T-helper 1 cell treated with Interleukin-12 subunit alpha and Interleukin-12 subunit beta and Interleukin-4 antibody, amounts not matched to agents 30 ng/mL and 1 ng/mL, for 36 hours (primary cell): ENCODE measurements around the gene LTB4R. TPM values are rescaled to one million over a fixed set of nuclear protein-coding genes. Genes with fewer than 3 reads are reported as not detected.
"Not testable (repeated sequence)": the region's sequence is repeated elsewhere in the genome, so short reads cannot be mapped to it uniquely, and the experiment has no call there.

Experiments
- intact Hi-C: fragments of 100-400 bp; cut with micrococcal nuclease; formaldehyde crosslinking; loops from one replicate; pipeline ENCODE4 v1.15.1; 2024
- total RNA-seq: library from RNA; stranded (reverse); gene quantifications from 2 replicates; pipeline ENCODE4 v1.2.3, GENCODE V29; 2022

The LTB4R gene
- total RNA-seq, 1 donor from 2014 or later, result 24.2 TPM

- intact Hi-C loops, result no loop called here
These were observed 5.3 kb downstream of the LTB4R start for GRCh38 chr14:24316597-24316950.

DNA sequence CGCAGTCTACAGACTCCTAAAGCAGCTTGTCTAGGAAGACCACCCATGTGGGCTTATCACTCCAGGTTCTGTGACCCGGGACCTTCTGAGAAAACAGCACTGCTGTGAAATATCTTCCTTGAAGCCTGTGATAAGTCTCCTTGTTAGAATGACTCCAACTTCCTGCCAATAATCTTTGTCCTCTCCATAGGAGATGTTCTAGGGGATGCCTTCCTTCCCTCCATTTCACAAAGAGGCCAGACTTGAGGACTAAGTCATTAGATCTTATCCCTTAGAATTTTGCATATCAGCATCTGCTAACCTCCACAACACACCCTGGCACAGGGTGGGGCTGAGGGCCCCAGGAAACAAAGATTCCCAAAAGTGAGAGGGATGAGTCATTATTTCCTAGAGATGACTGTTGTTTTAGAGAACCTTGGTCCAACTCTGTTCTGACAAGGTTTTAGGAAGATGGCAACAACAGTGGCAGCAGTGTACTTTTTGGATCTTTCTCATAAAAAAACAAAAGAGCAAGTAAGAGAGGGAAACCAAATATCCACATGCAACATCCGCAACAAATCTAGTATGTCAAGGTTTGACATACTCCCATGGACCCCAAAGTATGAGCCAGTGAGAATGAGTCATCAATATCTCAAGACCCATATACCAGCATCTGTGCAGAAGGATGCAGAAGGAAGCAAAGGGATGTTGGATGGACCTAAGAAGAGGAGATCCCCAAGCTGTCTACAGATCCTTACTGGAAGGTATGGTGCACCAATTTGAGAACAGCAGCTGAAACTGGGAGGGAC, 6.0 kb downstream of the LTB4R start:
- intact Hi-C loops, result no loop called here

- intact Hi-C loops, result no loop called here
These were observed 10.1 kb downstream of the LTB4R start for GRCh38 chr14:24321212-24321975.

DNA sequence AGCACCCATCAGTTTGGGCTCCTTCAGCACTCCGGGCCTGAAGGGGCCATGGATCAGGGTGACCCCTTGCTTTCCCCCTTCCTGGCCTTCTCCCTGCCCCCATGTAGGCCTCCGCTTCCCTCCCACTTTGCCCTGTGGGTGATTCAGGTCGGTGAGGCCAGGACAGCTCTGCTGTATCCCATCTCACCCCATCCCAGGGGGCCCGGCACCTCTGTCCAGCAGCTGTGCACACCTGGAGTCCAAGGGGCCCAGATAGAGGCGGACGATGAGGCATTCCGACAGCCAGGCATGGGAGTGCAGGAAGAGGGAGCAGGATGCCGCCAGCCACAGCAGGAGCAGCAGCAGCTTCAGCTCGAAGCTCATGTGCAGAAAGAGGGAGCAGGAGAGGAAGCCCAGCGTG, 11.4 kb downstream of the LTB4R start:
- intact Hi-C loops, result no loop called here

DNA sequence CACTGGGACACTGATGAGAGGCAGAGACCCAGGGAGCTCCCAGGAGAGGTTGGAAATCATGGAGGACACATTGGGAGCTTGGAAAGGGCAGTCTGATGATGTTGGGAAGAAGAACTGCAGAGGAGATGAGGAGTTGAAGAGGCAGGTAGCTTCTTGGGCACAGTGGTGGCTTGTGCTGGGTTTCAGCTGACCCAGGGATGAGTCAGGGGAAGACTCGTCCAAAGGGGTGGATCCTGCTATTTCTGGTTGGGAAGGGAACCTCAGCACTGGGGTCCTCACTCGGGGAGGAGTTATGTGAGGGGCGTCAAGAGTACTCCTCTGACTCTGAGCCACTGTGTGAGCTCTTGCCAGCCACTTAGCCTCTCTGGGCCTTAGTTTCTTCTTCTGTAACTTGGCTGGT, 12.0 kb downstream of the LTB4R start:
- intact Hi-C loops, result no loop called here

GRCh38 chr14:24324024-24324423, 12.7 kb downstream of the LTB4R start:
- intact Hi-C loops, result no loop called here

DNA sequence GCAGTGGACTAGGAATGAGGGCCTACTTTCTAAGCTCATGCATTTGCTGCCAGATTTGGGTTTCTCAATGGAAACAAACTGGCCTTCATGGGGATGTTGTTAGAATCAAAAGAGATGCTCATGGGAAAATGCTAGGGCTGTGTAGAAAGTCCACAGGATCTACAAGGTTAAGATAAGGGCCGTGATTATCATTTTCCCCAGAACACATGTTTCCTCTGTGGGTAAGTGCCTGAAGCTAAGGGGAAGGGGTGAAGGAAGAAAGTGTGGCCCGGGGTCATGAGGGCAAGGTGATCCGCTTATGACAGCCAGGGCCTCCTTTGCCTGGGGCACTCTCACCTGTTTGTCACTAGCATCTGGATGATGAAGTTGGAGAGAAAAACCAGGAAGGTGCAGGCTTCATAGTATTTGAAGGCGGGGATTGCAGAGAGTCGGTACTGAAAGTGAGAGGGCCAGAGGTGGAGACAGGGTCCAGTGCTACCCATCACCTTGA, 13.8 kb downstream of the LTB4R start:
- intact Hi-C loops, result no loop called here

GRCh38 chr14:24325963-24326362, 14.7 kb downstream of the LTB4R start:
- intact Hi-C loops, result no loop called here

DNA sequence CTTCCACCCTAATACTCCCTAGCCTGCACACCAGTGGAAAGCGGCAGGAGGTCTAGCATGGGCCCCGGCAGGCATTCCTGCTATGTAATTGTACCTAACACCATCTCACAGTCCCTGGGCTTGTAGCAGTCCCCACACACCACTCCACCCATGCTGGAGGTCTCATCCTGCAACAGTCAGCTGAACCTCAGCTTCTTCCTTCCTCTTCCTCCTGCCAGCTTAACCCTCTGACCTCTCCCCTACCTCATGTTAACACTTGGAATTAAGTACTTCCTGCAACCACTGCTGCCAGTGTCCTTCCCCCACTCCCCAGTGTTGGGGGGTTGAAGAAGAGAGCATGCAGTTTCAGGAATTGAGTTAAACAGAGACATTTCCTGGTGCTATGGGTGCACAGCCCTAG, 16.0 kb downstream of the LTB4R start:
- intact Hi-C loops, result no loop called here

- intact Hi-C loops, result not testable (repeated sequence)
These were observed 16.6 kb downstream of the LTB4R start for GRCh38 chr14:24327914-24328313.

GRCh38 chr14:24329073-24329663, 17.9 kb downstream of the LTB4R start:
- intact Hi-C loops, result no loop called here

DNA sequence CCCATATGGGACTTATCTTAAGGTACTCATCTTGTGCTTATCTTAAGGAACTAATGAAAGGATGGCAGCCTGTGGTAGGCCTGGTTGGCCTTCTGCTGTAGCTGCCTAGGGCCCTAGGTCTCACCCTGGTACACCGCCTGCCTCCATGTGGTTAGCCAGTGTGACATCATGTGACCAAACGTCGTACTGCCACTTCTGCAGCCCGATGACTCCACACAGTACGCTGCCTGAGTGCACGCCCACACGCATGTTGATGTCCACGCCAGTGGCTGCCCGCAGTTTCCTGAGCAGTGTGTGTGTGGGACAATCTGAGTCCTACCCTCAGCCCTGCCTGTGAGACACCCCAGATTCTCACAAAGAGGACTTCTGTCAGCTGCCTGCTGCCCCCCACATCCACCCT, 18.4 kb downstream of the LTB4R start:
- intact Hi-C loops, result loop anchor here (5.0 kb wide), 1 partner anchor 343 kb away; no protein-coding TSS in a partner anchor

GRCh38 chr14:24330973-24331674, 19.8 kb downstream of the LTB4R start:
- intact Hi-C loops, result loop anchor here (5.0 kb wide), 1 partner anchor 341 kb away; no protein-coding TSS in a partner anchor

GRCh38 chr14:24331731-24332267, 20.5 kb downstream of the LTB4R start:
- intact Hi-C loops, result loop anchor here (1.0 to 5.0 kb wide), 7 partner anchors 23 to 341 kb away; partner anchors contain the start of genes DHRS1, IRF9, MDP1 and NOP9

GRCh38 chr14:24332268-24332993, 21.1 kb downstream of the LTB4R start:
- intact Hi-C loops, result loop anchor here (1.0 to 5.0 kb wide), 7 partner anchors 24 to 340 kb away; partner anchors contain the start of genes DHRS1, IRF9, MDP1 and NOP9

DNA sequence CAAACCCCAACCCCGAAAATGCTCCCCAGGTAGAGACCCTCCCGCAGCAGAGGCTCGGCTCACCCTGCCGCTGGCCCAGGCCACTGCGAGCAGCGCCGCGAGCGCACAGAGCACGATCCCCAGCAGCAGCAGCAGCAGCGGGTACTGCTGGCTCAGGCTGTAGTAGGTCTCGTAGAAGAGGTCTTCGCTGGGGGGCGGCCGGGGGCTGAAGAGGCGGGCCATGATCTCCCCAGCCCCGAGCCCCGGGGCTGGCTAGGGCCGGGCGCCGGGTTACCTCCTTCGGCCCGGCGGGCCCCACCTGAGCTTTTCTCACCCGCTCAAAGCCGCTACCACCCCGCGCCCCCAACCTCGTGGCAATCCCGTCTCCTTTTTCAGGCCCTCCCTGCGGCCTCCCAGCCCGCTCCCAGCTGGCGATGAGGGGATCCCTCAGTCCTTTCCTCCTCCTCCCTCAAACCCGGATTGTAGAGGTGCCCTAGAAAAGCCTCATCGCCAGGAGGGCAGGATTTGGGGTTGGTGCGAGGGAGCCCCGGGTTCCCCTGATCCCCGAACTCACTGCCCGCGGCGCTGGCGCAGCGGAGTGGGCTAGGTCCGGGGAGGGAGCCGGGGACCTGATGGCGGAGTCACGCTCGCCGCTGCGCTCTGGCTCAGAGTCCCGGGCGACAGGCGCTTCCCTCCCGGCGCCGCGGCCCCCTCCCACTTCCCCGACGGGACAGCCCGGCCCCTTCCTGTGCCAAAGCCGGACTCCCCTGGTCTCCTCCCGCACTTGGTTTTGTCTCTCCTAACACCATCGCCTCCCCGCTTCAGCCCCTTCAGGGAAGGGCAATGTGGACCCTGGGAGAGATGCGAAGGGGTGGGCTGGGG, 23.4 kb downstream of the LTB4R start, which contains the start of gene ADCY4:
TSS of gene ADCY4 (minus strand) at position 641 of the 861 bp plus-strand sequence. CDS start at position 222, 419 bp downstream.
- intact Hi-C loops, result loop anchor here (5.0 kb wide), 1 partner anchor 338 kb away; no protein-coding TSS in a partner anchor

GRCh38 chr14:24335461-24336171, 24.3 kb downstream of the LTB4R start:
- intact Hi-C loops, result no loop called here

- intact Hi-C loops, result no loop called here
These were observed 26.0 kb downstream of the LTB4R start for GRCh38 chr14:24337144-24337823.
